ENCODE results near the gene PIAS4.

The PIAS4 gene

DNA sequence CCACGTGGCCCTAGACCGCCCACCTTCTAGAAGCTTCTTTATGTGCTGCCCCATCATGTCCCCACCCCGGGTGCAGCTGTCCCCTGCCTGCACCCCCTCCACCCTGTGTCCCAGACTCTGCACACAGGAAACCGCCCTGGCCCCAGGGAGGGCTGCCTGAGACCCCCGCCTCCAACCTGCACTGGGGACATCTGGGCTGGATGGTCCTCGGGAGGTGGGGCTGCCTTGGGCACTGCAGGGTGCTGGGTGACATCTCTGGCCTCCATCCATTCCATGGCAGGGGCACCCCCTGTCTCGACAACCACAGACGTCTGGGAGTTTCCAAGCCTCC lies 77.0 kb downstream of the PIAS4 start:
- H3K4me1 ChIP-seq (ENCODE audit: control insufficient read depth, insufficient read depth, low read length), result no peaks in the 10 kb centered on the region
- H3K36me3 ChIP-seq (ENCODE audit: insufficient read depth, low read length), result peaks cover 10% of the 10 kb centered on the region
- no peak overlapping the region for H3K4me3 ChIP-seq (ENCODE audit: low read length)
- no peak overlapping the region for H3K4me2 ChIP-seq (ENCODE audit: low read length)
- H3K9me3 ChIP-seq (replicated peaks; ENCODE audit: low read length), result no peaks in the 10 kb centered on the region
- H3K27me3 ChIP-seq (ENCODE audit: control insufficient read depth, insufficient read depth, low read length), result no peaks in the 10 kb centered on the region
- H3K9ac ChIP-seq (ENCODE audit: low read depth, low read length), result no peak overlapping the region

DNA sequence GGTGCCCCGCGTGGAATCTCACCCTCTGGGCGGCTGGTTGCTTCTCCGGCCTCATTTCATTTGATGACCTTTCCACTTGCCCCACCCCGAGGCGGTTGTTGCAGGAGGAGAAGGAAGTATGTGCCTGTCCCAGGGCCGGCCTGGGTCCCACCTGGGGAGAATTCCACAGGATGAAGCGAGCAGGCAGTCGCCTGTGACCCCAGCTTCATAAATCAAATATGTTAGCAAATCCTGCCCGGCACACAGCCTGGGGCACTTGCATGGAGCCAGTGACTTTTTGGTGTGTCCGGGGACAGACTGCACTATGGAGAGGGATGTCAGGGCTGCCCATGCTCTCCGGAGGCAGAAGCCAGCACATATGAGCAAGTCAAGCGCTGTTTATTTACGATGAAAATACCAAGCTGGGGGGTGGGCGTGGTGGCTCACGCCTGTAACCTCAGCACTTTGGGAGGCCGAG lies 78.9 kb downstream of the PIAS4 start:
- no peak overlapping the region for H3K4me2 ChIP-seq (ENCODE audit: low read length)
- H3K9ac ChIP-seq (ENCODE audit: low read depth, low read length), result no peak overlapping the region
- no peaks in the 10 kb centered on the region for H3K27me3 ChIP-seq (ENCODE audit: control insufficient read depth, insufficient read depth, low read length)
- H3K4me3 ChIP-seq (ENCODE audit: low read length), result no peak overlapping the region
- no peaks in the 10 kb centered on the region for H3K4me1 ChIP-seq (ENCODE audit: control insufficient read depth, insufficient read depth, low read length)
- H3K36me3 ChIP-seq (ENCODE audit: insufficient read depth, low read length), result peaks cover 22% of the 10 kb centered on the region
- no peaks in the 10 kb centered on the region for H3K9me3 ChIP-seq (replicated peaks; ENCODE audit: low read length)

DNA sequence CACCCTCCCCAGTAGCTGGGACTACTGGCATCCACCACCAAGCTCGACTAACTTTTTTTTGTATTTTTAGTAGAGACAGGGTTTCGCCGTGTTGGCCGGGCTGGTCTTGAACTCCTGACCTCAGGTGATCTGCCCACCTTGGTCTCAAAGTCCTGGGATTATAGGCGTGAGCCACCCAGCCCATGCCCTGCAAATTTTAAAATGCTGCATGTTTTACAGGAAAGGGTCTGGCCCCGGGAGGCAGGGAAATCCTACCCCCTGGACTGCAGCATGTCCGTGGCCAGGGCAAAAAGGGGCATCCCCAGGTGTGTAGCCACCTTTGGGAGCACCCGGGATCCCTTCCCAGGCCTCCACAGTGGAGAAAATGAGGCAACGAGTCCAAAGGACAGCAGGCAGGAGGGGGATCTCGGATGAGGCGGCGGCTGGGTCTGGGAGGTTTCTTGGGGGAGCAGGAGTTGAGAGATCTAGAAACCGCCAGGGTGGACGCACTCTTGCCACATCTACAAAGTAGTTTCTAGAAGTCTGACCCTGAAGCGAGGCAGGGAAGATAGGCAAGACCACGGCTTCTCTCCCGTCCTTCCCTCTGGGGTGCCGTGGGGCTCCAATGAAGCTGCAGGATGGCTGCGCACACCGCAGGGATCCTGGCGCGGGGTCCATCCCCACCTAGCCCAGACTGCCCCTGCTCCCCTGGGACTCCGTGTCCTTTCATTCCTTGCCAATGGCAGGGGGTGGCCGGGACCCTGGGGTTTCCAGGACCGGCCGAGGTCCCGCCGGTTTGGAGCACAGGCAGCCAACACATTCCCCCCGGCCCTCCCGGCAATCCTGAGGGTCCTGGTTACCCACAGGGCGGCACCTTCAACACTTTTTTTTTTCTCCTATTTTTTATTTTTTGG lies 80.5 kb downstream of the PIAS4 start:
- Histone ChIP-seq H3K9me3 (replicated peaks; ENCODE audit: low read length) (no peaks in the 10 kb centered on the region), H3K36me3 (ENCODE audit: insufficient read depth, low read length) (peaks cover 27% of the 10 kb centered on the region), H3K4me2 (ENCODE audit: low read length) (no peak overlapping the region), H3K9ac (ENCODE audit: low read depth, low read length) (no peak overlapping the region), H3K27me3 (ENCODE audit: control insufficient read depth, insufficient read depth, low read length) (no peaks in the 10 kb centered on the region), H3K4me1 (ENCODE audit: control insufficient read depth, insufficient read depth, low read length) (no peaks in the 10 kb centered on the region), H3K4me3 (ENCODE audit: low read length) (no peak overlapping the region)

DNA sequence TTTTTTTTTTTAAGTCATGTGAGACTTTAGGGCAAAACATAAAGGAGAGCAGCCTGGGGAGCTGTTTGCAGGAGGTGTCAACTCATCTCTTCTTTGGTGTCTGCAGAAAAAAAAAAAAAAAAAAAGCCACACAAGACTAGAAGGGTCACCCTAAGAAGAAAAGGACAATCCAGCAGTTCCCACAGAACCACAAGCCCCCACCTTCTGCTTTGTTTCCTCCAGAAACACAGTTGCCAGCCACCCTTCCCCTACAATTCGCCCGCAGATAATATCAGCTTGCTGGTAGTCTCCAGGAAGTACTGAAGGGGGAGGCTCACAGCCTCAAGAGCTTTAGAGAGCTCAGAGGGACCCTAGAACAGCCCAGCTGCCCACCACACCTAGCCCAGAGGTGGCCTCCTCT lies 81.4 kb downstream of the PIAS4 start:
- no peaks in the 10 kb centered on the region for H3K9me3 ChIP-seq (replicated peaks; ENCODE audit: low read length)
- H3K27me3 ChIP-seq (ENCODE audit: control insufficient read depth, insufficient read depth, low read length), result no peaks in the 10 kb centered on the region
- H3K4me2 ChIP-seq (ENCODE audit: low read length), result no peak overlapping the region
- no peaks in the 10 kb centered on the region for H3K4me1 ChIP-seq (ENCODE audit: control insufficient read depth, insufficient read depth, low read length)
- peaks cover 33% of the 10 kb centered on the region for H3K36me3 ChIP-seq (ENCODE audit: insufficient read depth, low read length)
- H3K9ac ChIP-seq (ENCODE audit: low read depth, low read length), result no peak overlapping the region
- no peak overlapping the region for H3K4me3 ChIP-seq (ENCODE audit: low read length)

Small RNAs within 50 kb of the gene (small RNA-seq; reads per million reads assigned to genes)
- 33.8 reads per million, percentile 95 among the genes with 10 or more reads in this experiment for gene SNORD37
